CD8-positive, alpha-beta memory T cell (primary cell): ENCODE data around the gene AUTS2. TPM values are rescaled to one million over a fixed set of nuclear protein-coding genes. Genes with fewer than 3 reads are reported as not detected.
A peak's percentile ranks its signal among the peaks of the same experiment; 100 is the strongest.

Experiments
- CTCF ChIA-PET: fragments of 350-600 bp; sonication (Branson Sonifier 250); formaldehyde crosslinking; loops from one replicate; lab custom pipeline; 2021; ENCODE audit warnings: antibody characterized with exemption; lab: Charles Lee
- POLR2A ChIA-PET: fragments of 350-600 bp; sonication (Branson Sonifier 250); formaldehyde crosslinking; loops from one replicate; lab custom pipeline; 2021; ENCODE audit warnings: antibody characterized with exemption; lab: Charles Lee
- DNase-seq, 5 donors: peaks; one replicate each; pipeline versions ENCODE4 v3.0.0 to v3.0.0-alpha.2; 2020 to 2022; ENCODE audit warnings: mixed read lengths in 1 of 5
- H3K27ac ChIP-seq: one replicate; pipeline ENCODE4 v1.7.0; 2013; ENCODE audit warnings: low read depth, mild to moderate bottlenecking, low read length, moderate library complexity
- H3K27me3 ChIP-seq: 2 replicates; pipeline ENCODE4 v1.7.0; 2013; ENCODE audit warnings: low read length, mild to moderate bottlenecking; ENCODE audit not compliant: insufficient read depth, poor library complexity, severe bottlenecking
- H3K36me3 ChIP-seq: 2 replicates; pipeline ENCODE4 v1.7.0; 2013; ENCODE audit warnings: mild to moderate bottlenecking, low read length, moderate library complexity; ENCODE audit not compliant: insufficient read depth
- H3K4me1 ChIP-seq: 2 replicates; pipeline ENCODE4 v1.7.0; 2013; ENCODE audit warnings: mild to moderate bottlenecking, low read length, moderate library complexity; ENCODE audit not compliant: insufficient read depth
- H3K4me3 ChIP-seq: 2 replicates; pipeline ENCODE4 v1.7.0; 2013; ENCODE audit warnings: mild to moderate bottlenecking, low read length
- H3K9me3 ChIP-seq: 2 replicates; pipeline ENCODE4 v1.7.0; 2013; ENCODE audit warnings: mild to moderate bottlenecking, low read length
- H3K27ac Mint-ChIP-seq, 8 donors: one replicate each; pipeline ENCODE4 v1.8.0; 2020 to 2021; ENCODE audit warnings: mixed read lengths in 8 of 8, mild to moderate bottlenecking in 6 of 8, inconsistent platforms in 3 of 8, moderate library complexity in 3 of 8
- H3K27me3 Mint-ChIP-seq, 2 donors: one replicate each; pipeline ENCODE4 v1.8.0; 2020 to 2021; ENCODE audit warnings: mixed read lengths in 2 of 2, mild to moderate bottlenecking in 1 of 2, moderate library complexity in 1 of 2
- H3K36me3 Mint-ChIP-seq, 3 donors: one replicate each; pipeline ENCODE4 v1.8.0; 2020 to 2021; ENCODE audit warnings: mixed read lengths in 3 of 3, inconsistent platforms in 1 of 3, mild to moderate bottlenecking in 1 of 3
- H3K4me1 Mint-ChIP-seq, 3 donors: one replicate each; pipeline ENCODE4 v1.8.0; 2020 to 2021; ENCODE audit warnings: mixed read lengths in 3 of 3, inconsistent platforms in 1 of 3, mild to moderate bottlenecking in 1 of 3
- H3K4me3 Mint-ChIP-seq, 7 donors: one replicate each; pipeline ENCODE4 v1.8.0; 2020 to 2021; ENCODE audit warnings: mixed read lengths in 7 of 7, mild to moderate bottlenecking in 6 of 7, moderate library complexity in 4 of 7, inconsistent platforms in 2 of 7
- H3K9me3 Mint-ChIP-seq, 5 donors: one replicate each; pipeline ENCODE4 v1.8.0; 2020 to 2022; ENCODE audit warnings: mixed read lengths in 5 of 5, mild to moderate bottlenecking in 3 of 5, moderate library complexity in 2 of 5, inconsistent platforms in 1 of 5
- polyA plus RNA-seq: library from polyadenylated mRNA; unstranded; fragments of 300-500 nt; fragmentation: Illumina TruSeq; gene quantifications from one replicate; pipeline ENCODE4 v1.2.3, GENCODE V29; 2021
- total RNA-seq, 2 experiments: library from RNA; stranded (reverse); gene quantifications; one replicate each; pipeline ENCODE4 v1.2.3, GENCODE V29; 2021

Gene AUTS2
- total and polyA plus RNA-seq, 3 experiments from 2014 or later = 4.4 to 9.9 (median 5.3) TPM

GRCh38 chr7:69610374-69611084, 12.3 kb downstream of the AUTS2 start:
- ChIA-PET CTCF (no interaction called here), POLR2A (no interaction called here)
- H3K9me3 Mint-ChIP-seq = no peaks in the 10 kb centered on the region
- no peaks in the 10 kb centered on the region for H3K4me1 ChIP-seq
- H3K4me3 ChIP-seq = no peak overlapping the region
- H3K27me3 ChIP-seq = no peaks in the 10 kb centered on the region
- H3K27me3 Mint-ChIP-seq = peaks cover 10 to 22% of the 10 kb centered on the region in 2 donors
- no peak overlapping the region for H3K4me3 Mint-ChIP-seq
- no peaks in the 10 kb centered on the region for H3K36me3 Mint-ChIP-seq
- no peak overlapping the region for H3K27ac ChIP-seq
- H3K27ac Mint-ChIP-seq = no peak overlapping the region
- H3K9me3 ChIP-seq = no peaks in the 10 kb centered on the region
- H3K4me1 Mint-ChIP-seq = no peaks in the 10 kb centered on the region
- no peaks in the 10 kb centered on the region for H3K36me3 ChIP-seq
- DNase-seq = no peak

- Mint-ChIP-seq H3K27ac (no peak overlapping the region), H3K4me3 (no peak overlapping the region), H3K9me3 (no peaks in the 10 kb centered on the region), H3K36me3 (peaks cover 0 to 2% (median 0%) of the 10 kb centered on the region in 3 donors), H3K27me3 (peaks cover 7 to 16% of the 10 kb centered on the region in 2 donors), H3K4me1 (no peaks in the 10 kb centered on the region)
- no peaks in the 10 kb centered on the region for H3K27me3 ChIP-seq
- H3K4me1 ChIP-seq = no peaks in the 10 kb centered on the region
- H3K36me3 ChIP-seq = no peaks in the 10 kb centered on the region
- no peak overlapping the region for H3K4me3 ChIP-seq
- ChIA-PET CTCF (no interaction called here), POLR2A (no interaction called here)
- DNase-seq = no peak
- H3K9me3 ChIP-seq = no peaks in the 10 kb centered on the region
- no peak overlapping the region for H3K27ac ChIP-seq
Observed at GRCh38 chr7:69612981-69613380, 14.7 kb downstream of the AUTS2 start.

GRCh38 chr7:69613846-69614245, 15.6 kb downstream of the AUTS2 start:
- no peaks in the 10 kb centered on the region for H3K9me3 Mint-ChIP-seq
- POLR2A ChIA-PET = no interaction called here

GRCh38 chr7:69615685-69616084, 17.4 kb downstream of the AUTS2 start:
- no peaks in the 10 kb centered on the region for H3K9me3 Mint-ChIP-seq
- Histone ChIP-seq H3K27ac (no peak overlapping the region), H3K4me3 (no peak overlapping the region), H3K36me3 (no peaks in the 10 kb centered on the region), H3K27me3 (no peaks in the 10 kb centered on the region), H3K9me3 (no peaks in the 10 kb centered on the region), H3K4me1 (no peaks in the 10 kb centered on the region)
- no peak for DNase-seq
- peak overlapping the region in 1 of 8 donors; percentile 44 for H3K27ac Mint-ChIP-seq
- ChIA-PET POLR2A (no interaction called here), CTCF (no interaction called here)
- no peaks in the 10 kb centered on the region for H3K4me1 Mint-ChIP-seq
- peaks cover 4 to 11% of the 10 kb centered on the region in 2 donors for H3K27me3 Mint-ChIP-seq
- H3K36me3 Mint-ChIP-seq = peaks cover 0 to 2% (median 0%) of the 10 kb centered on the region in 3 donors
- no peak overlapping the region for H3K4me3 Mint-ChIP-seq

More at GRCh38 chr7:69613846-69614245, 15.6 kb downstream of the AUTS2 start:
- peaks cover 0 to 2% (median 0%) of the 10 kb centered on the region in 3 donors for H3K36me3 Mint-ChIP-seq
- Histone ChIP-seq H3K36me3 (no peaks in the 10 kb centered on the region), H3K4me3 (no peak overlapping the region), H3K27ac (no peak overlapping the region), H3K4me1 (no peaks in the 10 kb centered on the region), H3K27me3 (no peaks in the 10 kb centered on the region), H3K9me3 (no peaks in the 10 kb centered on the region)
- H3K27me3 Mint-ChIP-seq = peaks cover 7 to 10% of the 10 kb centered on the region in 2 donors
- H3K27ac Mint-ChIP-seq = no peak overlapping the region
- H3K4me3 Mint-ChIP-seq = no peak overlapping the region
- no peak for DNase-seq
- H3K4me1 Mint-ChIP-seq = no peaks in the 10 kb centered on the region
- CTCF ChIA-PET = no interaction called here

- H3K9me3 Mint-ChIP-seq = no peaks in the 10 kb centered on the region
- no peak for DNase-seq
- H3K4me1 ChIP-seq = no peaks in the 10 kb centered on the region
- no peak overlapping the region for H3K4me3 ChIP-seq
- no peak overlapping the region for H3K27ac Mint-ChIP-seq
- H3K27ac ChIP-seq = no peak overlapping the region
- POLR2A ChIA-PET = no interaction called here
- no peaks in the 10 kb centered on the region for H3K9me3 ChIP-seq
- no peak overlapping the region for H3K4me3 Mint-ChIP-seq
- H3K36me3 Mint-ChIP-seq = peaks cover 0 to 2% (median 0%) of the 10 kb centered on the region in 3 donors
- CTCF ChIA-PET = no interaction called here
- no peaks in the 10 kb centered on the region for H3K4me1 Mint-ChIP-seq
- no peaks in the 10 kb centered on the region for H3K27me3 ChIP-seq
- H3K27me3 Mint-ChIP-seq = peaks cover 4 to 8% of the 10 kb centered on the region in 2 donors
- H3K36me3 ChIP-seq = no peaks in the 10 kb centered on the region
Observed at GRCh38 chr7:69617364-69617763, 19.1 kb downstream of the AUTS2 start.

- Mint-ChIP-seq H3K4me1 (no peaks in the 10 kb centered on the region), H3K27ac (no peak overlapping the region), H3K4me3 (no peak overlapping the region), H3K9me3 (no peaks in the 10 kb centered on the region), H3K27me3 (peaks cover 4 to 8% of the 10 kb centered on the region in 2 donors), H3K36me3 (peaks cover 0 to 2% (median 0%) of the 10 kb centered on the region in 3 donors)
- Histone ChIP-seq H3K4me1 (no peaks in the 10 kb centered on the region), H3K36me3 (no peaks in the 10 kb centered on the region), H3K4me3 (no peak overlapping the region), H3K27me3 (no peaks in the 10 kb centered on the region), H3K27ac (no peak overlapping the region), H3K9me3 (no peaks in the 10 kb centered on the region)
- ChIA-PET POLR2A (no interaction called here), CTCF (no interaction called here)
- no peak for DNase-seq
Observed at GRCh38 chr7:69619054-69619453, 20.8 kb downstream of the AUTS2 start.

GRCh38 chr7:69619635-69620034, 21.4 kb downstream of the AUTS2 start:
- H3K36me3 ChIP-seq = no peaks in the 10 kb centered on the region
- Mint-ChIP-seq H3K9me3 (no peaks in the 10 kb centered on the region), H3K27me3 (peaks cover 4 to 8% of the 10 kb centered on the region in 2 donors), H3K4me1 (no peaks in the 10 kb centered on the region), H3K4me3 (no peak overlapping the region), H3K27ac (peak overlapping the region in 1 of 8 donors; percentile 82), H3K36me3 (peaks cover 0 to 2% (median 0%) of the 10 kb centered on the region in 3 donors)
- no peaks in the 10 kb centered on the region for H3K4me1 ChIP-seq
- CTCF ChIA-PET = no interaction called here
- no peaks in the 10 kb centered on the region for H3K9me3 ChIP-seq
- H3K4me3 ChIP-seq = no peak overlapping the region
- H3K27ac ChIP-seq = no peak overlapping the region
- DNase-seq = no peak
- POLR2A ChIA-PET = no interaction called here
- H3K27me3 ChIP-seq = no peaks in the 10 kb centered on the region

GRCh38 chr7:69620063-69620462, 21.8 kb downstream of the AUTS2 start:
- H3K4me1 Mint-ChIP-seq = no peaks in the 10 kb centered on the region
- ChIA-PET CTCF (no interaction called here), POLR2A (no interaction called here)
- no peak for DNase-seq
- Histone ChIP-seq H3K4me3 (no peak overlapping the region), H3K36me3 (no peaks in the 10 kb centered on the region), H3K27ac (no peak overlapping the region), H3K9me3 (no peaks in the 10 kb centered on the region), H3K4me1 (no peaks in the 10 kb centered on the region), H3K27me3 (no peaks in the 10 kb centered on the region)
- no peak overlapping the region for H3K27ac Mint-ChIP-seq
- H3K4me3 Mint-ChIP-seq = no peak overlapping the region
- peaks cover 0 to 2% (median 0%) of the 10 kb centered on the region in 3 donors for H3K36me3 Mint-ChIP-seq
- no peaks in the 10 kb centered on the region for H3K9me3 Mint-ChIP-seq
- H3K27me3 Mint-ChIP-seq = peaks cover 3 to 11% of the 10 kb centered on the region in 2 donors
